ENCODE data around the gene TAPBP.
"Not testable (repeated sequence)": the region's sequence is repeated elsewhere in the genome, so short reads cannot be mapped to it uniquely, and the experiment has no call there.

The TAPBP gene

GRCh38 chr6:33297406-33297955 lies 16.4 kb downstream of the TAPBP start:
- no peak for DNase-seq (ENCODE audit: low read depth in 3 of 3)

DNA sequence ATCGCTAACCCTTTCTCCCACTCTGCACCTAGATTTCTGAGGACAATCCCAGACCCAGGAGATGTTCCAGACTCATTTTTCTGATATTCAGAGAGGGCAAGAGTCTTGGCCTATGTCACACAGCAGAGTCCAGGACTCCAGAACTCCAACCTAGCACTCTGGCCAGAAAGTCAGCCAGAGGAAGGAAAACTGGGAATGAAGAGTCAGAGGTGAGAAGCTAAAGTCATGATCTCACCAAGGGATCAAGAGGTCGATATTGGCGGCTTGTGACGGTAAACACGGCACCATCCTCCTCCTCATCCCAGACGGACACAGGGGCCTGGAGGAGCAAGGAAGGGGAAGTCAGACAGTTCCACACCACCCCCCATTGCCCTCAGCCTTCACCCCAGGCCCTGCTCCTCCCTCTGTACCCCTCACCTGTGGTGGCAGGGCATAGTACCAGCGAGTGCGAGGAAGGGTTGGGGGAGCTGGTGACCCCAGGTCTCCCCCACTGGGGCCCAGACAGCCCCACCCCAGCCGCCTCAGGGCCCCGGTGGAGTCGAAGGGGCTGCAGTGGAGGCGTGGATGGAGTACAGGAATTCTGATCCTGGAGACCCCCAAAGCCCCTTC lies 17.0 kb downstream of the TAPBP start:
- DNase-seq (ENCODE audit: low read depth in 3 of 3), result no peak

GRCh38 chr6:33295621-33296369 lies 18.1 kb downstream of the TAPBP start:
- DNase-seq (ENCODE audit: low read depth in 3 of 3), result no peak

- no peak for DNase-seq (ENCODE audit: low read depth in 3 of 3)
Observed at GRCh38 chr6:33294086-33294823, 19.6 kb downstream of the TAPBP start.

DNA sequence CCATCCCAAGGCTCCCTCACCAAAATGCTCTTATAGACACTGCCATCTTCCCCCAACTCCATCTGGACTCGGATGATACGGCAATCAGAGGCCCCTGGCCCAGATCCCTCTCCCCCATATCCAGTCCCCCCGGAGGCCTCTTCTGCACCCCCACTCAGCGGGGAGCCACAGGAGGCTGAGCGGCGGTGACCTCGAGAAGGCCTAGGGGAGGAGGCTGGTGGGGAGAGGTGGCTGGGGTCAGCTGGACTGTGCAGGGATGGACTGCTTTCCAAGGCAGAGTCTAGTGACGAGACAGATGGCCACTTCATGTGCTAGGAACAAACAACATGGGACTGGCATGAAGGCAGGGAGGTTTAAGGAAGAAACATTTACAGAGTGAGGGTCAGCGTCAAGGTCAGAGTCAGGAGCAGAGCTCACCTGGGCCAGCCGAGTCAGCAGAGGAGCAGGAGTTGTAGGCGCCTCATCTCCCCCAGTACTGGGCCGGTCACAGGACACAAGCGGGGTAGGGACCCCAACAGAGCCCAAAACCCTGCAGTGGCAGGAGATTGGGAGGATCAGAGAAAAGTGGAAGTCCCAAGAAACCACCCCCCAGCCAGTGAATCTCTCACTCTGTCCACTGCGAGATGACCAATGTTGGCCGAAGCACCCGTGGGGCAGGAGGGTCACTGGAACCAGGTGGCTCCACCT lies 20.7 kb downstream of the TAPBP start:
- no peak for DNase-seq (ENCODE audit: low read depth in 3 of 3)

GRCh38 chr6:33290459-33290858 lies 23.4 kb downstream of the TAPBP start:
- DNase-seq (ENCODE audit: low read depth in 3 of 3), result no peak

DNA sequence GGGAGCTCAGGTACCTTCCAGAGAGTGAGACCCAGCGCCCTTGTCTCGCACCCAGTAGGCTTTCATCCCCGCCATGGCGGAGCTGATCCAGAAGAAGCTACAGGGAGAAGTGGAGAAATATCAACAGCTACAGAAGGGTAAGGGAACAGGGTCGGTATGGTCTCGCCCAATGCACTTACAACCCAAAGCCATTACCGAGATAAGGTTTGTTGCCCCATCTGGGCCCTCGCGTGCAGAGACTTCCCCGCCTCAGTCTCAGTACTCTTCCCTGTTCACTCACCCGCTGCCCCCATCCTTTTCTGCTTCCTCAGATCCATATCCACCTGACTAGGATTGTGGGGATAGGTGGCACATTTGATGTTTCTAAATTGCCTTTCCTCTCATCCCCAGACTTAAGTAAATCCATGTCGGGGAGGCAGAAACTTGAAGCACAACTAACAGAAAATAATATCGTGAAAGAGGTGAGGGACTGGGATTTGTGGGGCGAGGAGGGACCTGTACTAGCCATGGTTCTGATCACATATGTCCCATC lies 24.0 kb downstream of the TAPBP start:
- no peak for DNase-seq (ENCODE audit: low read depth in 3 of 3)

GRCh38 chr6:33288921-33289783 lies 24.7 kb downstream of the TAPBP start, which contains the start of the genes PFDN6 and WDR46:
Gene PFDN6 (plus strand): TSS chr6:33289601. CDS start chr6:33289857, 256 bp downstream.
Gene WDR46 (minus strand): TSS chr6:33289239. CDS start chr6:33289170, 69 bp downstream.
- peak; percentile 46 to 67 (median 66) for DNase-seq (ENCODE audit: low read depth in 3 of 3)

- no peak for DNase-seq (ENCODE audit: low read depth in 3 of 3)
Observed at GRCh38 chr6:33288141-33288920, 25.5 kb downstream of the TAPBP start.

GRCh38 chr6:33286946-33287914 lies 26.6 kb downstream of the TAPBP start:
- no peak for DNase-seq (ENCODE audit: low read depth in 3 of 3)

DNA sequence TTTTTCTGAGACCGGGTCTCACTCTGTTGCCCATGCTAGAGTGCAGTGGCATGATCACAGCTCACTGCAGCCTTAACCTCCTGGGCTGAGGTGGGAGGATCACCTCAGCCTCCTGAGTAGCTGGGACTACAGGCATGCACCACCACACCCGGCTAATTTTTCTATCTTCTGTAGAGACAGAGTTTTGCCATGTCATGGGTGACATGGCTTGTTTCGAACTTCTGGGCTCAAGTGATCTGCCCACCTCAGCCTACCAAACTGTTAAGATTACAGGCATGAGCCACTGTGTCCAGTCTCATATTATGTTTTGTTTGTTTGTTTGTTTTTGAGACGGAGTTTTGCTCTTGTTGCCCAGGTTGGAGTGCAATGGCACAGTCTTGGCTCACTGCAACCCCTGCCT lies 28.7 kb downstream of the TAPBP start:
- DNase-seq (ENCODE audit: low read depth in 3 of 3), result not testable (repeated sequence)

- DNase-seq (ENCODE audit: low read depth in 3 of 3), result no peak
Observed at GRCh38 chr6:33280539-33280938, 33.3 kb downstream of the TAPBP start.

GRCh38 chr6:33279971-33280511 lies 33.8 kb downstream of the TAPBP start:
- DNase-seq (ENCODE audit: low read depth in 3 of 3), result no peak

GRCh38 chr6:33279257-33279695 lies 34.6 kb downstream of the TAPBP start:
- no peak for DNase-seq (ENCODE audit: low read depth in 3 of 3)

- no peak for DNase-seq (ENCODE audit: low read depth in 3 of 3)
Observed at GRCh38 chr6:33278810-33279209, 35.1 kb downstream of the TAPBP start.

DNA sequence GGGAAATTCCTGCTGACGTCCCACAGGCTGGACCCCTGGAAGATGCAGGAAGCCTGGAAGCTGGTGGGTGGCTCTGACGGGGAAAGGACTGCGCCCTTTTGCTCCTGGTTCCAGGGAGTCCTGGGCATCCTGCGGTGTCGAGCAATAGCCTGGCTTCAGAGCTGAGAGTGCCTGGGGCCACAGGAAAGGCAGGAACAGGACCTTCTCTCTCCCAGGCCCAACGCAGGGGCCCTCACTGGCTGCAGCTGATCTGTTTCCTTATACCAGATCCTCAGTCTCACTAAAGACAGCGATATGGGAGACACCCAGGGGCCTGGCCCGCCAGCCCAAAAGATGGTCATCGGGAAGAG lies 35.5 kb downstream of the TAPBP start:
- no peak for DNase-seq (ENCODE audit: low read depth in 3 of 3)

- no peak for DNase-seq (ENCODE audit: low read depth in 3 of 3)
Observed at GRCh38 chr6:33277663-33278391, 36.1 kb downstream of the TAPBP start.

Data from stimulated activated CD4-positive, alpha-beta T cell treated with anti-CD3 and anti-CD28 coated beads, TNF-alpha, amount 100 ng/mL, for 4 hours (primary cell).